WTC11 (cell line): ENCODE data around the gene UBE2K. TPM values are rescaled to one million over a fixed set of nuclear protein-coding genes. Genes with fewer than 3 reads are reported as not detected.
A peak's percentile ranks its signal among the peaks of the same experiment; 100 is the strongest.
"Not testable (repeated sequence)": the region's sequence is repeated elsewhere in the genome, so short reads cannot be mapped to it uniquely, and the experiment has no call there.

Source experiments
- ATAC-seq: fragments of 200-7000 bp; cut with Tn5 transposase; 2 replicates; pipeline ENCODE4 v1.10.0; 2021; ENCODE audit warnings: mild to moderate bottlenecking, moderate library complexity
- CTCF ChIA-PET: fragments of 300-600 bp; sonication (Branson Sonifier 250); formaldehyde crosslinking; loops from one replicate; lab custom pipeline; 2021; ENCODE audit warnings: antibody characterized with exemption; lab: Charles Lee
- POLR2A ChIA-PET: fragments of 350-600 bp; sonication (Branson Sonifier 250); formaldehyde crosslinking; loops from one replicate; lab custom pipeline; 2021; ENCODE audit warnings: antibody characterized with exemption; lab: Charles Lee
- DNase-seq: peaks from one replicate; pipeline ENCODE4 v3.0.0; 2021; ENCODE audit warnings: low spot score
- H3K27ac Mint-ChIP-seq: 2 replicates; pipeline ENCODE4 v1.8.0; 2021; ENCODE audit warnings: mixed read lengths
- H3K27me3 Mint-ChIP-seq: 2 replicates; pipeline ENCODE4 v1.8.0; 2021; ENCODE audit warnings: low read depth, mild to moderate bottlenecking, moderate library complexity, mixed read lengths
- H3K36me3 Mint-ChIP-seq: 2 replicates; pipeline ENCODE4 v1.8.0; 2021; ENCODE audit warnings: mixed read lengths
- H3K4me1 Mint-ChIP-seq: 2 replicates; pipeline ENCODE4 v1.8.0; 2022; ENCODE audit warnings: mixed read lengths
- H3K4me3 Mint-ChIP-seq: 2 replicates; pipeline ENCODE4 v1.8.0; 2021; ENCODE audit warnings: mild to moderate bottlenecking, moderate library complexity, mixed read lengths
- H3K9me3 Mint-ChIP-seq: 2 replicates; pipeline ENCODE4 v1.8.0; 2021; ENCODE audit warnings: mixed read lengths
- AFF4 ChIP-seq: sonication (generic); formaldehyde crosslinking; IDR thresholded peaks from 2 replicates; pipeline ENCODE4 v1.8.1; 2023; ENCODE audit warnings: mild to moderate bottlenecking, missing genetic modification reagents, borderline replicate concordance
- AR ChIP-seq: fragments of 250-450 bp; sonication (Bioruptor Pico); IDR thresholded peaks from 2 replicates; pipeline ENCODE4 v1.9.0; 2021; ENCODE audit warnings: mild to moderate bottlenecking
- FOXP4 ChIP-seq: sonication (generic); formaldehyde crosslinking; IDR thresholded peaks from 2 replicates; pipeline ENCODE4 v1.8.0; 2022; ENCODE audit warnings: mild to moderate bottlenecking, missing genetic modification reagents
- IRF1 ChIP-seq: sonication (generic); formaldehyde crosslinking; IDR thresholded peaks from 2 replicates; pipeline ENCODE4 v1.8.0; 2023; ENCODE audit warnings: missing genetic modification reagents
- NFYB ChIP-seq: sonication (generic); formaldehyde crosslinking; conservative IDR thresholded peaks from 2 replicates; pipeline ENCODE4 v1.8.0; 2022; ENCODE audit warnings: low read depth, missing genetic modification reagents
- NR3C1 ChIP-seq: sonication (generic); formaldehyde crosslinking; conservative IDR thresholded peaks from 2 replicates; pipeline ENCODE4 v1.8.1; 2023; ENCODE audit warnings: low read depth, mild to moderate bottlenecking, missing genetic modification reagents
- SMAD4 ChIP-seq: sonication (generic); formaldehyde crosslinking; IDR thresholded peaks from 2 replicates; pipeline ENCODE4 v1.8.0; 2022; ENCODE audit warnings: mild to moderate bottlenecking, missing genetic modification reagents
- TP53 ChIP-seq: sonication (generic); formaldehyde crosslinking; IDR thresholded peaks from 2 replicates; pipeline ENCODE4 v1.8.1; 2023; ENCODE audit warnings: mild to moderate bottlenecking, missing genetic modification reagents
- ZBTB43 ChIP-seq: sonication (generic); formaldehyde crosslinking; IDR thresholded peaks from 2 replicates; pipeline ENCODE4 v1.8.1; 2023; ENCODE audit warnings: mild to moderate bottlenecking, missing genetic modification reagents
- ZNF416 ChIP-seq: fragments of 250-450 bp; sonication (Bioruptor Pico); IDR thresholded peaks from 2 replicates; pipeline ENCODE4 v1.9.0; 2021; ENCODE audit warnings: mild to moderate bottlenecking, inconsistent platforms
- total RNA-seq: library from RNA; stranded (reverse); gene quantifications from 3 replicates; pipeline ENCODE4 v1.2.3, GENCODE V29; 2021
- TF ChIP-seq, protein P1 (sequence below): sonication (generic); formaldehyde crosslinking; IDR thresholded peaks from 2 replicates; pipeline ENCODE4 v1.8.0; 2022; ENCODE audit warnings: mild to moderate bottlenecking, missing genetic modification reagents
- TF ChIP-seq, protein P2 (sequence below): sonication (generic); formaldehyde crosslinking; IDR thresholded peaks from 2 replicates; pipeline ENCODE4 v1.8.1; 2023; ENCODE audit warnings: mild to moderate bottlenecking, missing genetic modification reagents

UBE2K gene
- total RNA-seq, 1 experiment from 2014 or later: 135 TPM

DNA sequence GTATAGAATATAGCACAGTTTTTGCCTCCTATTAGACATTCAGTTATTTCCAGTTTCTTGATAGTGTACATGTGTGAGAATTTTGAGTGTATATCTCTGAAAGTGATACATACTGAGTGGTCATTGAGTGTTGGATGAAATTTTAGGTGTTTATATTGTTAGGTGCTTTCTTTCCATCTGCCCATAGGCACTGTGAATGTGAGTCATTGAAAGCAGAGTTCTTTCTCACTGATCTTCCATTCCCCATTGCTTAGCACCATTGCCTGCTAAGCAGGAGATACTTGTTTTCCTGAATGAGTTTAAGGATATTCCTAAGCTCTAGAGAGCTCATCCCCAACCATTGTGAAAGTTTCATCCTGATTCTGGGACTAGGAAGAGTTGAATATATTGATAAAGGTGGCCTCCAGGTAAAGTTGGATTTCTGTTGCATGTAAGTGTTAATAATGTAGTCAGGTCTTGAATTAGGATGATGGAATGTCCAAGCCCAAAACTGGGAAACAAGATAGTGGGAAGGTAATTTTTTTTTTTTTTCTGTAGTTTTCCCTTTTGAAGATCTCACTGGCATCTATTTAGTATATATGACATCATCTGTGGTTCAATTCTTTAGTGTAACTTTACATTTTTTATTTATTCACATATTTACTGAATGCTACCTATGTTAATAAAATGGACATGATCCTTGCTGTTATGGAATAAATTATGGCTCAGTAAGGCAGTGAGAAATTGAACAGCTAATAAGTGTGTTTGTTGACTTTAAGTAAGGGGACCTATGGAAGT is 22.1 kb downstream of the UBE2K start (continued):
- TF ChIP-seq AR (CRISPR knock-in tag) (no peak), TP53 (CRISPR knock-in tag) (no peak)
- TF ChIP-seq, protein P1, sequence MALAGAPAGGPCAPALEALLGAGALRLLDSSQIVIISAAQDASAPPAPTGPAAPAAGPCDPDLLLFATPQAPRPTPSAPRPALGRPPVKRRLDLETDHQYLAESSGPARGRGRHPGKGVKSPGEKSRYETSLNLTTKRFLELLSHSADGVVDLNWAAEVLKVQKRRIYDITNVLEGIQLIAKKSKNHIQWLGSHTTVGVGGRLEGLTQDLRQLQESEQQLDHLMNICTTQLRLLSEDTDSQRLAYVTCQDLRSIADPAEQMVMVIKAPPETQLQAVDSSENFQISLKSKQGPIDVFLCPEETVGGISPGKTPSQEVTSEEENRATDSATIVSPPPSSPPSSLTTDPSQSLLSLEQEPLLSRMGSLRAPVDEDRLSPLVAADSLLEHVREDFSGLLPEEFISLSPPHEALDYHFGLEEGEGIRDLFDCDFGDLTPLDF (CRISPR knock-in tag): no peak

DNA sequence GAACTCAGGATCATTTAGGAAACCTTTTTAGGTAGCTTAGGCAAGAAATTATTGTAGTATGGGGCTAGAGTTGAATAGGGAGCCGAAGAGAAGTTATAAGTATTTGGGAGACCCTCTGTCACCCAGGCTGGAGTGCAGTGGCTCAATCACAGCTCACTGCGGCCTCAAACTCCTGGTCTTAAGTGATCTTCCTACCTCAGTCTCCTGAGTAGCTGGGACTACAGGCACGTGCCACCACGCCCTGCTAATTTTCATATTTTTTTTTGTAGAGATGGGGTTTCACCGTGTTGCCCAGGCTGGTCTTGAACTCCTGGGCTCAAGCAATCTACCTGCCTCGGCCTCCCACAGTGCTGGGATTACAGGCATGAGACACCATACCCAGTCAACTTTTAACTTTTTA is 23.3 kb downstream of the UBE2K start:
- H3K4me1 Mint-ChIP-seq: peaks cover 19% of the 10 kb centered on the region
- H3K9me3 Mint-ChIP-seq: peaks cover 10% of the 10 kb centered on the region
- CTCF ChIA-PET: interaction anchor here (0.6 kb wide), 1 partner anchor 461 kb away, joined by 3 read pairs; no protein-coding TSS in a partner anchor
- H3K27me3 Mint-ChIP-seq, DNase-seq, H3K4me3 Mint-ChIP-seq, ATAC-seq, POLR2A ChIA-PET: not testable (repeated sequence)
- H3K27ac Mint-ChIP-seq: 0 out of 2 replicates have a peak overlapping the region, but pooled peaks have one; percentile 25
- peaks cover 18% of the 10 kb centered on the region for H3K36me3 Mint-ChIP-seq

DNA sequence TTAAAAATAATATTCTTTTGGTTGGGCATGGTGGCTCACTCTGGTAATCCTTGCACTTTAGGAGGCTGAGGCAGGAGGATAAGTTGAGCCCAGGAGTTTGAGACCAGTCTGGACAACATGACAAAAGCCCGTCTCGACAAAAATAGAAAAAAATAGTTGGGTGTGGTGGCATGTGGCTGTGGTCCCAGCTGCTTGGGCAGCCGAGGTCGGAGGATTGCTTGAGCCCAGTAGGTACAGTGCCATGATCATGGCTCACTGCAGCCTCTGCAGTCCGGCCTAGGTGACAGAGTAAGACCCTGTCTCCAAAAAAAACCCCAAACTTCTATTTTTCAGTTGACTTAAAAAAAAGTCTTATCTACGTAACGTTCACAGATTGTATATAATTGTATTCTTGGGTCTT is 23.9 kb downstream of the UBE2K start:
- no peak for DNase-seq
- CTCF ChIA-PET: interaction anchor here (0.6 kb wide), 1 partner anchor 461 kb away, joined by 3 read pairs; no protein-coding TSS in a partner anchor
- no peak for ATAC-seq
- H3K4me3 Mint-ChIP-seq: no peak overlapping the region
- no peaks in the 10 kb centered on the region for H3K27me3 Mint-ChIP-seq
- peaks cover 19% of the 10 kb centered on the region for H3K4me1 Mint-ChIP-seq
- H3K36me3 Mint-ChIP-seq: peaks cover 21% of the 10 kb centered on the region
- POLR2A ChIA-PET: no interaction called here
- H3K9me3 Mint-ChIP-seq: peaks cover 10% of the 10 kb centered on the region
- H3K27ac Mint-ChIP-seq: no peak overlapping the region
- TF ChIP-seq NR3C1 (CRISPR knock-in tag) (no peak), ZNF416 (CRISPR knock-in tag) (no peak), AFF4 (no peak), SMAD4 (no peak), ZBTB43 (CRISPR knock-in tag) (no peak), AR (CRISPR knock-in tag) (no peak), NFYB (CRISPR knock-in tag) (no peak), FOXP4 (CRISPR knock-in tag) (no peak), IRF1 (CRISPR knock-in tag) (no peak)
- TF ChIP-seq, protein P2, sequence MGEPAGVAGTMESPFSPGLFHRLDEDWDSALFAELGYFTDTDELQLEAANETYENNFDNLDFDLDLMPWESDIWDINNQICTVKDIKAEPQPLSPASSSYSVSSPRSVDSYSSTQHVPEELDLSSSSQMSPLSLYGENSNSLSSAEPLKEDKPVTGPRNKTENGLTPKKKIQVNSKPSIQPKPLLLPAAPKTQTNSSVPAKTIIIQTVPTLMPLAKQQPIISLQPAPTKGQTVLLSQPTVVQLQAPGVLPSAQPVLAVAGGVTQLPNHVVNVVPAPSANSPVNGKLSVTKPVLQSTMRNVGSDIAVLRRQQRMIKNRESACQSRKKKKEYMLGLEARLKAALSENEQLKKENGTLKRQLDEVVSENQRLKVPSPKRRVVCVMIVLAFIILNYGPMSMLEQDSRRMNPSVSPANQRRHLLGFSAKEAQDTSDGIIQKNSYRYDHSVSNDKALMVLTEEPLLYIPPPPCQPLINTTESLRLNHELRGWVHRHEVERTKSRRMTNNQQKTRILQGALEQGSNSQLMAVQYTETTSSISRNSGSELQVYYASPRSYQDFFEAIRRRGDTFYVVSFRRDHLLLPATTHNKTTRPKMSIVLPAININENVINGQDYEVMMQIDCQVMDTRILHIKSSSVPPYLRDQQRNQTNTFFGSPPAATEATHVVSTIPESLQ (CRISPR knock-in tag): no peak
